ENCODE results near the gene DNAJC22.

GRCh38 chr12:49389387-49389703 lies 42.7 kb downstream of the DNAJC22 start:
- TF ChIP-seq CTCF (IDR thresholded peaks at IDR 0.05) (no peak), POLR2A (IDR thresholded peaks at IDR 0.05) (no peak)

All from heart left ventricle (tissue), 13 donors.